ENCODE measurements around the gene RNF214. TPM values are rescaled to one million over a fixed set of nuclear protein-coding genes. Genes with fewer than 3 reads are reported as not detected.

RNF214 gene
- total and polyA plus RNA-seq, 2 of the 4 experiments (the other 2 are of a cell fraction), result 7.9 to 14.8 TPM

DNA sequence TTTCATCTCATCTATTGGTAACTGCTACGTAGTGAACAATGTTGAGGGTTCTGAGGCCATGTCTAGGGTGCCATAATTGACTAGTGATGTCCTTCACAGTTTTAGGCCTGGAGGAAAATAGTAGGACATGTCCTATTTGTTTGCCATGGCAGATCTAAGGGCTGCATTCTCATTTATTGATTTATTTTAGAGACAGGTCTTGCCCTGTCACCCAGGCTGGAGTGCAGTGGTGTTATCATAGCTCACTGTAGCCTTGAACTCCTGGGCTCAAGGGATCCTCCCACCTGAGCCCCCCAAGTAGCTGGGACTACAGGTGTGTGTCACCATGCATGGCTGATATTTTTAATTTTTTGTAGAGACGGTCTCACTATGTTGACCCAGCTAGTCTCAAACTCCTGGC is 100.4 kb downstream of the RNF214 start:
- Histone ChIP-seq H3K36me3 (ENCODE audit: control insufficient read depth, insufficient read depth, low read length) (peaks cover 7% of the 10 kb centered on the region; the same call in 1 of the 2 replicates), H2BK5ac (ENCODE audit: low read depth, low read length, poor library complexity, severe bottlenecking) (no peak overlapping the region), H3K4me2 (ENCODE audit: low read depth, low read length) (no peak overlapping the region), H3K27ac (ENCODE audit: insufficient read depth, low read length) (no peak overlapping the region), H4K8ac (ENCODE audit: low read depth in 2 of 2, low read length in 2 of 2) (no peak overlapping the region), H3K23ac (ENCODE audit: low read depth, low read length) (no peak overlapping the region), H2AK5ac (ENCODE audit: low read depth, low read length) (no peak overlapping the region), H2BK120ac (ENCODE audit: low read depth, low read length) (no peak overlapping the region), H3K4me3 (ENCODE audit: insufficient read depth, low read depth, low read length) (no peak overlapping the region), H3K9me3 (ENCODE audit: control insufficient read depth, insufficient read depth, low read length) (no peaks in the 10 kb centered on the region), H3K14ac (replicated peaks; ENCODE audit: low read depth, low read length) (no peak overlapping the region), H3K4me1 (ENCODE audit: control insufficient read depth, insufficient read depth, low read length) (peaks cover 6% of the 10 kb centered on the region), H4K91ac (ENCODE audit: insufficient read depth, low read depth, low read length) (no peak overlapping the region), H4K5ac (ENCODE audit: low read depth, low read length) (no peak overlapping the region), H3K18ac (ENCODE audit: low read depth, low read length) (no peak overlapping the region), H2AK9ac (replicated peaks; ENCODE audit: low read depth, low read length, poor library complexity) (no peak overlapping the region), H4K20me1 (ENCODE audit: insufficient read depth, low read length) (no peaks in the 10 kb centered on the region), H3K9ac (ENCODE audit: low read depth, low read length) (no peak overlapping the region), H2AFZ (replicated peaks; ENCODE audit: low read length, poor library complexity) (no peak overlapping the region), H3K9me1 (ENCODE audit: insufficient read depth, low read length) (peaks cover 10% of the 10 kb centered on the region), H3K4ac (ENCODE audit: low read depth, low read length) (no peak overlapping the region), H3K79me1 (ENCODE audit: low read depth in 1 of 2, low read length in 2 of 2) (peaks cover 28 to 51% of the 10 kb centered on the region in 2 experiments), H2BK20ac (ENCODE audit: low read depth, low read length) (no peak overlapping the region), H2BK15ac (ENCODE audit: low read depth, low read length) (no peak overlapping the region), H3K27me3 (ENCODE audit: control insufficient read depth, insufficient read depth, low read length) (no peaks in the 10 kb centered on the region), H3K56ac (ENCODE audit: extremely low read depth, insufficient read depth, low read length) (no peak overlapping the region)
- ChIA-PET POLR2A (ENCODE audit: unreplicated experiment) (no interaction called here), CTCF (interaction anchor here (1.0 kb wide), 1 partner anchor 9 kb away, joined by 4 read pairs; no protein-coding TSS in a partner anchor)
- in situ Hi-C loops (cut with MboI; ENCODE audit: low sequenced_read_pairs) (no loop called here), intact Hi-C loops (cut with micrococcal nuclease) (no loop called here), dilution Hi-C loops (cut with HindIII; ENCODE audit: low sequenced_read_pairs, unreplicated experiment) (no loop called here)
- ATAC-seq (ENCODE audit: low read depth) (no peak), DNase-seq (no peak)
- TF ChIP-seq, protein P1, sequence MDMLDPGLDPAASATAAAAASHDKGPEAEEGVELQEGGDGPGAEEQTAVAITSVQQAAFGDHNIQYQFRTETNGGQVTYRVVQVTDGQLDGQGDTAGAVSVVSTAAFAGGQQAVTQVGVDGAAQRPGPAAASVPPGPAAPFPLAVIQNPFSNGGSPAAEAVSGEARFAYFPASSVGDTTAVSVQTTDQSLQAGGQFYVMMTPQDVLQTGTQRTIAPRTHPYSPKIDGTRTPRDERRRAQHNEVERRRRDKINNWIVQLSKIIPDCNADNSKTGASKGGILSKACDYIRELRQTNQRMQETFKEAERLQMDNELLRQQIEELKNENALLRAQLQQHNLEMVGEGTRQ (IDR thresholded peaks at IDR 0.05; ENCODE audit: low read depth, low read length), result no peak
- TF ChIP-seq CEBPB (IDR thresholded peaks at IDR 0.05; ENCODE audit: low read depth, low read length), result no peak
- no peak for TF ChIP-seq MAZ (IDR thresholded peaks at IDR 0.05; ENCODE audit: borderline replicate concordance, low read depth, low read length)
- TF ChIP-seq SMC3 (IDR thresholded peaks at IDR 0.05; ENCODE audit: low read depth, low read length), result no peak
- no peak for TF ChIP-seq MXI1 (IDR thresholded peaks at IDR 0.05; ENCODE audit: borderline replicate concordance, low read depth, low read length)
- TF ChIP-seq RAD21 (IDR thresholded peaks at IDR 0.05; ENCODE audit: low read length), result no peak
- TF ChIP-seq FOS (IDR thresholded peaks at IDR 0.05; ENCODE audit: low read depth, low read length), result no peak
- TF ChIP-seq, protein P2, sequence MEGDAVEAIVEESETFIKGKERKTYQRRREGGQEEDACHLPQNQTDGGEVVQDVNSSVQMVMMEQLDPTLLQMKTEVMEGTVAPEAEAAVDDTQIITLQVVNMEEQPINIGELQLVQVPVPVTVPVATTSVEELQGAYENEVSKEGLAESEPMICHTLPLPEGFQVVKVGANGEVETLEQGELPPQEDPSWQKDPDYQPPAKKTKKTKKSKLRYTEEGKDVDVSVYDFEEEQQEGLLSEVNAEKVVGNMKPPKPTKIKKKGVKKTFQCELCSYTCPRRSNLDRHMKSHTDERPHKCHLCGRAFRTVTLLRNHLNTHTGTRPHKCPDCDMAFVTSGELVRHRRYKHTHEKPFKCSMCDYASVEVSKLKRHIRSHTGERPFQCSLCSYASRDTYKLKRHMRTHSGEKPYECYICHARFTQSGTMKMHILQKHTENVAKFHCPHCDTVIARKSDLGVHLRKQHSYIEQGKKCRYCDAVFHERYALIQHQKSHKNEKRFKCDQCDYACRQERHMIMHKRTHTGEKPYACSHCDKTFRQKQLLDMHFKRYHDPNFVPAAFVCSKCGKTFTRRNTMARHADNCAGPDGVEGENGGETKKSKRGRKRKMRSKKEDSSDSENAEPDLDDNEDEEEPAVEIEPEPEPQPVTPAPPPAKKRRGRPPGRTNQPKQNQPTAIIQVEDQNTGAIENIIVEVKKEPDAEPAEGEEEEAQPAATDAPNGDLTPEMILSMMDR (conservative IDR thresholded peaks at IDR 0.05; ENCODE audit: low read depth, low read length), result no peak
- TF ChIP-seq MAFK (IDR thresholded peaks at IDR 0.05; ENCODE audit: low read depth, low read length), result no peak
- TF ChIP-seq NFE2L2 (IDR thresholded peaks at IDR 0.05; ENCODE audit: low read depth, low read length), result no peak
- no peak for TF ChIP-seq RFX5 (IDR thresholded peaks at IDR 0.05; ENCODE audit: low read depth, low read length)
- TF ChIP-seq CHD1 (IDR thresholded peaks at IDR 0.05; ENCODE audit: low read depth, low read length), result no peak
- no peak for TF ChIP-seq RCOR1 (IDR thresholded peaks at IDR 0.05; ENCODE audit: insufficient replicate concordance, low read length)
- TF ChIP-seq BHLHE40 (IDR thresholded peaks at IDR 0.05; ENCODE audit: low read depth, low read length), result no peak
- no TSS peak for BruUV-seq (replicated peaks)
- WGBS, 2 experiments (ENCODE audit: extremely low coverage in 2 of 2, insufficient read length in 1 of 2), result no CpG with 5 or more reads among the region's 2 CpGs
